Astrocyte (in vitro differentiated cells and primary cell): Measurements from ENCODE around the gene S100A6. TPM values are rescaled to one million over a fixed set of nuclear protein-coding genes. Genes with fewer than 3 reads are reported as not detected.

Experiments used
- DNase-seq: peaks from one replicate; pipeline ENCODE4 v3.0.0-alpha.2; 2010; ENCODE audit warnings: low read depth
- FAIRE-seq: peaks from 2 replicates; lab custom pipeline; 2011; peaks lifted over from hg19 to GRCh38; lab: Jason Lieb, UNC
- H2AFZ ChIP-seq: 2 replicates; pipeline ENCODE4 v1.6.0; 2012; ENCODE audit warnings: low read depth, low read length, inconsistent platforms
- H3K27ac ChIP-seq: 2 replicates; pipeline ENCODE4 v1.5.1; 2011; ENCODE audit warnings: low read depth, low read length, inconsistent platforms
- H3K27me3 ChIP-seq: 2 replicates; pipeline ENCODE4 v1.6.0; 2011; ENCODE audit warnings: low read length, inconsistent platforms; ENCODE audit not compliant: insufficient read depth
- H3K36me3 ChIP-seq: 2 replicates; pipeline ENCODE4 v1.5.1; 2011; ENCODE audit warnings: low read length, inconsistent platforms; ENCODE audit not compliant: insufficient read depth
- H3K4me1 ChIP-seq: 2 replicates; pipeline ENCODE4 v1.5.1; 2011; ENCODE audit warnings: low read length, inconsistent platforms; ENCODE audit not compliant: insufficient read depth
- H3K4me2 ChIP-seq: 2 replicates; pipeline ENCODE4 v1.6.0; 2012; ENCODE audit warnings: low read length, inconsistent platforms
- H3K4me3 ChIP-seq: 2 replicates; pipeline ENCODE4 v1.5.1; 2011; ENCODE audit warnings: low read depth, mild to moderate bottlenecking, low read length, inconsistent platforms; ENCODE audit not compliant: insufficient read depth
- H3K79me2 ChIP-seq: 2 replicates; pipeline ENCODE4 v1.6.0; 2012; ENCODE audit warnings: mild to moderate bottlenecking, low read length, inconsistent platforms; ENCODE audit not compliant: insufficient read depth
- H3K9ac ChIP-seq: 2 replicates; pipeline ENCODE4 v1.6.0; 2012; ENCODE audit warnings: mild to moderate bottlenecking, low read length, inconsistent platforms
- H3K9me3 ChIP-seq: 2 replicates; pipeline ENCODE4 v1.5.1; 2012; ENCODE audit warnings: low read depth, mild to moderate bottlenecking, low read length, inconsistent platforms; ENCODE audit not compliant: insufficient read depth
- H4K20me1 ChIP-seq: 2 replicates; pipeline ENCODE4 v1.6.0; 2012; ENCODE audit warnings: low read length, inconsistent platforms; ENCODE audit not compliant: insufficient read depth
- H3K27ac Mint-ChIP-seq: one replicate; pipeline ENCODE4 v1.8.0; 2021; ENCODE audit warnings: mild to moderate bottlenecking, mixed read lengths; ENCODE audit not compliant: unreplicated experiment
- H3K27me3 Mint-ChIP-seq: one replicate; pipeline ENCODE4 v1.8.0; 2021; ENCODE audit warnings: low read depth, mixed read lengths; ENCODE audit not compliant: unreplicated experiment
- H3K36me3 Mint-ChIP-seq: one replicate; pipeline ENCODE4 v1.8.0; 2021; ENCODE audit warnings: low read depth, mixed read lengths; ENCODE audit not compliant: unreplicated experiment
- H3K4me1 Mint-ChIP-seq: one replicate; pipeline ENCODE4 v1.8.0; 2021; ENCODE audit warnings: low read depth, mixed read lengths; ENCODE audit not compliant: unreplicated experiment
- H3K4me3 Mint-ChIP-seq: one replicate; pipeline ENCODE4 v1.8.0; 2021; ENCODE audit warnings: mild to moderate bottlenecking, moderate library complexity, mixed read lengths; ENCODE audit not compliant: unreplicated experiment
- H3K9me3 Mint-ChIP-seq: one replicate; pipeline ENCODE4 v1.8.0; 2021; ENCODE audit warnings: mild to moderate bottlenecking, mixed read lengths; ENCODE audit not compliant: unreplicated experiment
- EZH2 ChIP-seq: IDR thresholded peaks from 2 replicates; pipeline ENCODE4 v1.6.1; 2012; ENCODE audit warnings: mild to moderate bottlenecking, low read length, inconsistent platforms; ENCODE audit not compliant: insufficient read depth
- total RNA-seq: library from RNA; stranded (reverse); gene quantifications from 2 replicates; pipeline ENCODE4 v1.2.1, GENCODE V29; 2021
- TF ChIP-seq, protein P1 (sequence below): IDR thresholded peaks from 2 replicates; pipeline ENCODE4 v1.5.1; 2011; ENCODE audit warnings: low read depth, mild to moderate bottlenecking, inconsistent platforms, low read length, moderate library complexity; ENCODE audit not compliant: insufficient read depth

S100A6 gene
- total RNA-seq, 1 donor from 2014 or later: 125 TPM

DNA sequence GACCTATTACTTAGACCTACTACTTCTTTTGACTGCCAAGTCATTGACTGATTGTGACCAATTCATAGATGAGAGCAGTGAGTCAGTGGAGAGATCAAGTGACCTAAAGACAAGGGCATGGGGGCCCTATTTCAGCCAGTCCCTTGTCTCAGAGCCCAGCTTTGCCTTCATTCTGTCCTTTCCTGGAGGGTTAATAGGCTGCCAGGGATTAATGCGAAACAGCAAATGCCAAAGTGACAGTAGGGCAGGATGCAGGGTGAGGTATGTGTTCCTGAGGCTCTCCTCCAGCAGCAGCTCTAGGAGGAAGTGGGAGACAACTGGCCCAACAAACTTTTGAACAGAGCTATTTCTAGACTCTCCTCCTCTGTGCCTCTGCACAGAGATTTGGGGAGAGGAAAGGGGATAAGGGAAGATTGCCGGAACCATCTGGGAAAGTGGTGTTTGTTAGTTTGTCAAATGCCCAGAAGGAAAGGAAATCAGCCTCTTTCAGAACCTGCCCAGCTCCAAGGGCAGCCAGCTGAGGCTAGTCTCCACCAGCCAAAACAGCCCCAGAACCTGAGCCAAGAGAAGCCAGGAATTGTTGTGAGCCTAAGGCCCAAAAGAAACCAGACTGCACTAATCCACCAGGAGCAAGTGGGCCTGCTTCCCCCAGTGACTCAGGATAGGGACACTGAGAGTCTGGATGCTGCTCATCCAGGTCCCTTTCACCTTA lies 18.2 kb upstream of the S100A6 start:
- no peak overlapping the region for H3K4me2 ChIP-seq
- Mint-ChIP-seq H3K27ac (peak overlapping the region; percentile 24), H3K36me3 (no peaks in the 10 kb centered on the region), H3K4me1 (peaks cover 28% of the 10 kb centered on the region), H3K9me3 (peaks cover 5% of the 10 kb centered on the region), H3K4me3 (no peak overlapping the region), H3K27me3 (no peaks in the 10 kb centered on the region)
- no peak overlapping the region for H3K4me3 ChIP-seq
- no peaks in the 10 kb centered on the region for H3K9me3 ChIP-seq
- FAIRE-seq (no peak), DNase-seq (no peak)
- H2AFZ ChIP-seq: no peak overlapping the region
- no peak overlapping the region for H3K27ac ChIP-seq
- no peak overlapping the region for H3K9ac ChIP-seq
- no peaks in the 10 kb centered on the region for H3K36me3 ChIP-seq
- H3K27me3 ChIP-seq: no peaks in the 10 kb centered on the region
- no peak for TF ChIP-seq EZH2
- TF ChIP-seq, protein P1, sequence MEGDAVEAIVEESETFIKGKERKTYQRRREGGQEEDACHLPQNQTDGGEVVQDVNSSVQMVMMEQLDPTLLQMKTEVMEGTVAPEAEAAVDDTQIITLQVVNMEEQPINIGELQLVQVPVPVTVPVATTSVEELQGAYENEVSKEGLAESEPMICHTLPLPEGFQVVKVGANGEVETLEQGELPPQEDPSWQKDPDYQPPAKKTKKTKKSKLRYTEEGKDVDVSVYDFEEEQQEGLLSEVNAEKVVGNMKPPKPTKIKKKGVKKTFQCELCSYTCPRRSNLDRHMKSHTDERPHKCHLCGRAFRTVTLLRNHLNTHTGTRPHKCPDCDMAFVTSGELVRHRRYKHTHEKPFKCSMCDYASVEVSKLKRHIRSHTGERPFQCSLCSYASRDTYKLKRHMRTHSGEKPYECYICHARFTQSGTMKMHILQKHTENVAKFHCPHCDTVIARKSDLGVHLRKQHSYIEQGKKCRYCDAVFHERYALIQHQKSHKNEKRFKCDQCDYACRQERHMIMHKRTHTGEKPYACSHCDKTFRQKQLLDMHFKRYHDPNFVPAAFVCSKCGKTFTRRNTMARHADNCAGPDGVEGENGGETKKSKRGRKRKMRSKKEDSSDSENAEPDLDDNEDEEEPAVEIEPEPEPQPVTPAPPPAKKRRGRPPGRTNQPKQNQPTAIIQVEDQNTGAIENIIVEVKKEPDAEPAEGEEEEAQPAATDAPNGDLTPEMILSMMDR: no peak
- H3K4me1 ChIP-seq: peaks cover 13% of the 10 kb centered on the region
- H4K20me1 ChIP-seq: no peaks in the 10 kb centered on the region
- H3K79me2 ChIP-seq: no peaks in the 10 kb centered on the region

GRCh38 chr1:153553096-153553495 lies 17.3 kb upstream of the S100A6 start:
- no peaks in the 10 kb centered on the region for H3K36me3 Mint-ChIP-seq
- Histone ChIP-seq H3K4me1 (peaks cover 22% of the 10 kb centered on the region), H3K9me3 (no peaks in the 10 kb centered on the region), H3K27me3 (no peaks in the 10 kb centered on the region), H3K79me2 (no peaks in the 10 kb centered on the region), H4K20me1 (no peaks in the 10 kb centered on the region), H2AFZ (no peak overlapping the region), H3K27ac (no peak overlapping the region), H3K9ac (no peak overlapping the region), H3K36me3 (no peaks in the 10 kb centered on the region), H3K4me3 (no peak overlapping the region), H3K4me2 (no peak overlapping the region)
- peak overlapping the region; percentile 47 for H3K4me3 Mint-ChIP-seq
- peak overlapping the region; percentile 27 for H3K27ac Mint-ChIP-seq
- no peak for FAIRE-seq
- no peaks in the 10 kb centered on the region for H3K27me3 Mint-ChIP-seq
- TF ChIP-seq EZH2: no peak
- TF ChIP-seq, protein P1: no peak
- no peak for DNase-seq
- peaks cover 5% of the 10 kb centered on the region for H3K9me3 Mint-ChIP-seq
- H3K4me1 Mint-ChIP-seq: peaks cover 36% of the 10 kb centered on the region

GRCh38 chr1:153552335-153552734 lies 16.5 kb upstream of the S100A6 start:
- H3K27me3 ChIP-seq: no peaks in the 10 kb centered on the region
- no peak for TF ChIP-seq EZH2
- TF ChIP-seq, protein P1: no peak
- FAIRE-seq (no peak), DNase-seq (no peak)
- no peak overlapping the region for H3K9ac ChIP-seq
- H3K4me3 Mint-ChIP-seq: no peak overlapping the region
- H3K4me1 ChIP-seq: peaks cover 22% of the 10 kb centered on the region
- no peaks in the 10 kb centered on the region for H3K27me3 Mint-ChIP-seq
- no peak overlapping the region for H3K4me3 ChIP-seq
- H3K79me2 ChIP-seq: no peaks in the 10 kb centered on the region
- H3K9me3 ChIP-seq: no peaks in the 10 kb centered on the region
- H3K27ac ChIP-seq: no peak overlapping the region
- H4K20me1 ChIP-seq: no peaks in the 10 kb centered on the region
- peaks cover under 1% of the 10 kb centered on the region for H3K9me3 Mint-ChIP-seq
- H3K27ac Mint-ChIP-seq: no peak overlapping the region
- H3K36me3 Mint-ChIP-seq: no peaks in the 10 kb centered on the region
- H3K4me1 Mint-ChIP-seq: peaks cover 39% of the 10 kb centered on the region
- no peaks in the 10 kb centered on the region for H3K36me3 ChIP-seq
- H2AFZ ChIP-seq: no peak overlapping the region
- no peak overlapping the region for H3K4me2 ChIP-seq
